Stomach (tissue), 9 donors: ENCODE results near the gene GCAT. TPM values are rescaled to one million over a fixed set of nuclear protein-coding genes. Genes with fewer than 3 reads are reported as not detected.

Experiments
- DNase-seq, 2 donors: peaks; one replicate each; pipeline versions ENCODE4 v3.0.0 to v3.0.0-alpha.2; 2013 to 2019
- H3K27ac ChIP-seq, 5 donors: fragments of 200-600 bp in 4 of 5; sonication (generic) in 4 of 5; one replicate each; pipeline ENCODE4 v1.5.1; 2013 to 2019; ENCODE audit warnings: mild to moderate bottlenecking in 1 of 5, moderate library complexity in 1 of 5
- H3K27me3 ChIP-seq, 3 donors: fragments of 200-600 bp; sonication (generic); one replicate each; pipeline ENCODE4 v1.5.1; 2017 to 2019; ENCODE audit warnings: mixed run types in 1 of 3
- H3K36me3 ChIP-seq, 4 donors: fragments of 200-600 bp; sonication (generic); 1 replicate in 3 of 4; 2 replicates in 1 of 4; pipeline ENCODE4 v1.5.1; 2016 to 2019
- H3K4me1 ChIP-seq, 4 donors: fragments of 200-600 bp; sonication (generic); one replicate each; pipeline ENCODE4 v1.5.1; 2016 to 2019
- H3K4me3 ChIP-seq, 4 donors: fragments of 200-600 bp; sonication (generic) in 3 of 4; one replicate each; pipeline ENCODE4 v1.5.1; 2016 to 2019; ENCODE audit warnings: mild to moderate bottlenecking in 1 of 4
- H3K9me3 ChIP-seq, 4 donors: fragments of 200-600 bp; sonication (generic); one replicate each; pipeline ENCODE4 v1.5.1; 2016 to 2019
- CTCF ChIP-seq, 7 experiments: fragments of 450-650 bp in 4 of 7; fragments of 200-600 bp in 3 of 7; sonication (generic) in 3 of 7; IDR thresholded peaks; one replicate each; pipeline ENCODE4 v1.5.1; 2016 to 2019; ENCODE audit warnings: antibody characterized with exemption in 7 of 7, control low read depth in 2 of 7, mild to moderate bottlenecking in 1 of 7
- EP300 ChIP-seq: sonication (generic); formaldehyde crosslinking; IDR thresholded peaks from one replicate; pipeline ENCODE4 v1.6.1; 2017; ENCODE audit warnings: antibody characterized with exemption
- POLR2A ChIP-seq, 4 donors: fragments of 450-650 bp; IDR thresholded peaks; one replicate each; pipeline ENCODE4 v1.6.1; 2016; ENCODE audit warnings: antibody characterized with exemption in 4 of 4, control low read depth in 2 of 4, mild to moderate bottlenecking in 1 of 4, moderate library complexity in 1 of 4
- POLR2AphosphoS5 ChIP-seq, 3 donors: sonication (generic); formaldehyde crosslinking; IDR thresholded peaks; one replicate each; pipeline ENCODE4 v1.6.1; 2016; ENCODE audit warnings: antibody characterized with exemption in 3 of 3
- WGBS, 5 donors: extraction: QIAGEN DNeasy Blood & Tissue Kit in 3 of 5; methylation state at CpG; one replicate each; pipeline versions ENCODE4 v1.1.5 to v1.1.7; 2013 to 2018; 5-methylcytosine and 5-hydroxymethylcytosine counted together
- intact Hi-C: fragments of 100-400 bp; cut with DNase I; formaldehyde crosslinking; loops from one replicate; pipeline ENCODE4 v1.15.1; 2023; ENCODE audit warnings: low total_unique reads
- polyA plus RNA-seq, 3 donors: library from polyadenylated mRNA; stranded (reverse); fragments of 200-250 nt; gene quantifications; one replicate each; pipeline ENCODE4 v1.2.3, GENCODE V29; 2013
- total RNA-seq, 5 donors: library from RNA; depleted of rRNA; stranded (reverse); fragments of >200 nt; gene quantifications; one replicate each; pipeline versions ENCODE4 v1.1.0 to v1.2.3, GENCODE V29; 2014 to 2016
- donor health status: healthy with polysubstance abuse.
- donor health status: Bipolar disorder and iron deficiency.
- donor health status: healthy.

Gene GCAT
- total and polyA plus RNA-seq, 8 donors: 0.45 to 158 (median 23.4) TPM; not detected in 1

GRCh38 chr22:37769056-37769455 is 38.7 kb upstream of the GCAT start:
- Histone ChIP-seq H3K4me3 (no peak overlapping the region), H3K36me3 (peaks cover 55 to 100% (median 100%) of the 10 kb centered on the region in 4 donors), H3K4me1 (peaks cover 0 to 15% (median 0%) of the 10 kb centered on the region in 4 donors), H3K27ac (no peak overlapping the region), H3K9me3 (no peaks in the 10 kb centered on the region), H3K27me3 (no peaks in the 10 kb centered on the region)
- 92 to 98% (median 96%) methylated on average over 11 to 24 of the region's 24 CpGs for WGBS, 5 donors
- no peak for DNase-seq
- intact Hi-C loops: no loop called here
- no peak for TF ChIP-seq EP300

GRCh38 chr22:37771081-37771480 is 36.7 kb upstream of the GCAT start:
- TF ChIP-seq POLR2AphosphoS5 (IDR thresholded peaks at IDR 0.05) (no peak), EP300 (no peak), POLR2A (IDR thresholded peaks at IDR 0.05) (no peak), CTCF (IDR thresholded peaks at IDR 0.05) (no peak)
- H3K36me3 ChIP-seq: peaks cover 57 to 94% (median 92%) of the 10 kb centered on the region in 4 donors
- no peaks in the 10 kb centered on the region for H3K27me3 ChIP-seq
- no peak for DNase-seq
- intact Hi-C loops: no loop called here
- no peak overlapping the region for H3K4me3 ChIP-seq
- H3K9me3 ChIP-seq: no peaks in the 10 kb centered on the region
- peaks cover 0 to 4% (median 0%) of the 10 kb centered on the region in 4 donors for H3K4me1 ChIP-seq
- WGBS, 5 donors: 52 to 65% (median 59%) methylated on average over 4 of the region's 4 CpGs
- H3K27ac ChIP-seq: no peak overlapping the region

- Histone ChIP-seq H3K27me3 (no peaks in the 10 kb centered on the region), H3K27ac (no peak overlapping the region), H3K4me3 (no peak overlapping the region), H3K36me3 (peaks cover 54 to 87% (median 84%) of the 10 kb centered on the region in 4 donors), H3K9me3 (no peaks in the 10 kb centered on the region), H3K4me1 (peaks cover 4 to 10% (median 5%) of the 10 kb centered on the region in 4 donors)
- no peak for TF ChIP-seq EP300
- WGBS, 5 donors: 87 to 93% (median 91%) methylated on average over 17 of the region's 17 CpGs
- intact Hi-C loops: no loop called here
- no peak for DNase-seq
Measured at GRCh38 chr22:37771702-37772427, 35.9 kb upstream of the GCAT start.

GRCh38 chr22:37774728-37775127 is 33.0 kb upstream of the GCAT start:
- intact Hi-C loops: no loop called here
- peaks cover 36 to 58% (median 56%) of the 10 kb centered on the region in 4 donors for H3K36me3 ChIP-seq
- WGBS, 5 donors: 80 to 93% (median 86%) methylated on average over 3 of the region's 3 CpGs
- DNase-seq: no peak
- H3K4me1 ChIP-seq: peaks cover 10 to 20% (median 15%) of the 10 kb centered on the region in 4 donors
- H3K27ac ChIP-seq: peak overlapping the region in 3 of 5 donors; percentile 14 to 47 (median 23)
- no peaks in the 10 kb centered on the region for H3K9me3 ChIP-seq
- H3K4me3 ChIP-seq: no peak overlapping the region
- no peaks in the 10 kb centered on the region for H3K27me3 ChIP-seq
- no peak for TF ChIP-seq CTCF (IDR thresholded peaks at IDR 0.05)

- Histone ChIP-seq H3K36me3 (peaks cover 31 to 45% (median 43%) of the 10 kb centered on the region in 4 donors), H3K27me3 (no peaks in the 10 kb centered on the region), H3K4me1 (peaks cover 10 to 20% (median 15%) of the 10 kb centered on the region in 4 donors), H3K4me3 (no peak overlapping the region), H3K9me3 (no peaks in the 10 kb centered on the region), H3K27ac (peak overlapping the region; percentile 23 to 75 (median 70))
- intact Hi-C loops: no loop called here
- 68 to 87% (median 83%) methylated on average over 17 of the region's 17 CpGs for WGBS, 5 donors
- TF ChIP-seq POLR2A (IDR thresholded peaks at IDR 0.05) (no peak), POLR2AphosphoS5 (IDR thresholded peaks at IDR 0.05) (no peak), CTCF (IDR thresholded peaks at IDR 0.05) (no peak), EP300 (no peak)
- DNase-seq: no peak
Measured at GRCh38 chr22:37775785-37776638, 31.7 kb upstream of the GCAT start.
